ENCODE data around the gene CHGA. TPM values are rescaled to one million over a fixed set of nuclear protein-coding genes. Genes with fewer than 3 reads are reported as not detected.

Gene CHGA
- total and polyA plus RNA-seq, 4 donors: 0.47 to 4.4 (median 0.82) TPM

- no peak for TF ChIP-seq CTCF (IDR thresholded peaks at IDR 0.05; ENCODE audit: control extremely low read depth, extremely low read depth)
- ATAC-seq (ENCODE audit: insufficient read depth, low FRiP score) (no peak), DNase-seq (no peak)
- Histone ChIP-seq H3K27ac (ENCODE audit: low read depth in 1 of 2, low read length in 1 of 2) (peak overlapping the region in 1 of 2 donors; percentile 28), H3K9me3 (ENCODE audit: control insufficient read depth in 4 of 4, insufficient read depth in 3 of 4, low read length in 3 of 4) (no peaks in the 10 kb centered on the region), H3K27me3 (ENCODE audit: control insufficient read depth in 3 of 3, insufficient read depth in 3 of 3, low read length in 2 of 3) (no peaks in the 10 kb centered on the region), H3K4me1 (ENCODE audit: control insufficient read depth in 5 of 5, insufficient read depth in 5 of 5, low read length in 5 of 5) (peaks cover 0 to 16% (median 8%) of the 10 kb centered on the region in 5 donors), H3K4me3 (no peak overlapping the region), H3K36me3 (ENCODE audit: control insufficient read depth in 4 of 4, insufficient read depth in 4 of 4, low read length in 4 of 4) (peaks cover 0 to 34% (median 3%) of the 10 kb centered on the region in 4 donors), H3K9ac (ENCODE audit: insufficient read depth in 1 of 2, low read length in 2 of 2) (peak overlapping the region in 1 of 2 donors; percentile 39)
- WGBS, 2 donors: 83% methylated on average over 14 of the region's 14 CpGs
Measured at GRCh38 chr14:92963301-92964123, 40.6 kb downstream of the CHGA start.

GRCh38 chr14:92964124-92965109 is 41.5 kb downstream of the CHGA start:
- WGBS, 2 donors: 86 to 92% methylated on average over 12 of the region's 12 CpGs
- no peak for DNase-seq

GRCh38 chr14:92965281-92965680 is 42.3 kb downstream of the CHGA start:
- H3K27ac ChIP-seq (ENCODE audit: low read depth in 1 of 2, low read length in 1 of 2): no peak overlapping the region
- 73 to 80% methylated on average over 1 of the region's 1 CpG for WGBS, 2 donors
- TF ChIP-seq CTCF (IDR thresholded peaks at IDR 0.05; ENCODE audit: control extremely low read depth, extremely low read depth): no peak

More at GRCh38 chr14:92964124-92965109, 41.5 kb downstream of the CHGA start:
- ATAC-seq (ENCODE audit: insufficient read depth, low FRiP score): no peak
- Histone ChIP-seq H3K27me3 (ENCODE audit: control insufficient read depth in 3 of 3, insufficient read depth in 3 of 3, low read length in 2 of 3) (no peaks in the 10 kb centered on the region), H3K36me3 (ENCODE audit: control insufficient read depth in 4 of 4, insufficient read depth in 4 of 4, low read length in 4 of 4) (peaks cover 0 to 25% (median 3%) of the 10 kb centered on the region in 4 donors), H3K4me3 (no peak overlapping the region), H3K9ac (ENCODE audit: insufficient read depth in 1 of 2, low read length in 2 of 2) (peak overlapping the region in 1 of 2 donors; percentile 39), H3K27ac (ENCODE audit: low read depth in 1 of 2, low read length in 1 of 2) (peak overlapping the region in 1 of 2 donors; percentile 28), H3K9me3 (ENCODE audit: control insufficient read depth in 4 of 4, insufficient read depth in 3 of 4, low read length in 3 of 4) (no peaks in the 10 kb centered on the region), H3K4me1 (ENCODE audit: control insufficient read depth in 5 of 5, insufficient read depth in 5 of 5, low read length in 5 of 5) (peaks cover 0 to 16% (median 7%) of the 10 kb centered on the region in 5 donors)
- TF ChIP-seq CTCF (IDR thresholded peaks at IDR 0.05; ENCODE audit: control extremely low read depth, extremely low read depth): no peak

More at GRCh38 chr14:92965281-92965680, 42.3 kb downstream of the CHGA start:
- Histone ChIP-seq H3K4me1 (ENCODE audit: control insufficient read depth in 5 of 5, insufficient read depth in 5 of 5, low read length in 5 of 5) (peaks cover 0 to 11% (median 6%) of the 10 kb centered on the region in 5 donors), H3K27me3 (ENCODE audit: control insufficient read depth in 3 of 3, insufficient read depth in 3 of 3, low read length in 2 of 3) (no peaks in the 10 kb centered on the region), H3K9ac (ENCODE audit: insufficient read depth in 1 of 2, low read length in 2 of 2) (no peak overlapping the region), H3K4me3 (no peak overlapping the region), H3K9me3 (ENCODE audit: control insufficient read depth in 4 of 4, insufficient read depth in 3 of 4, low read length in 3 of 4) (no peaks in the 10 kb centered on the region), H3K36me3 (ENCODE audit: control insufficient read depth in 4 of 4, insufficient read depth in 4 of 4, low read length in 4 of 4) (peaks cover 0 to 21% (median 3%) of the 10 kb centered on the region in 4 donors)
- no peak for ATAC-seq (ENCODE audit: insufficient read depth, low FRiP score)
- no peak for DNase-seq
